Gastroesophageal sphincter (tissue), 4 donors: ENCODE measurements around the gene OR1D5. TPM values are rescaled to one million over a fixed set of nuclear protein-coding genes. Genes with fewer than 3 reads are reported as not detected.

Experiments used
- ATAC-seq: fragments of 150-250 bp; one replicate; pipeline ENCODE4 v1.9.1; 2016; ENCODE audit warnings: mild to moderate bottlenecking, moderate library complexity
- H3K27ac ChIP-seq, 4 donors: fragments of 200-600 bp; sonication (generic) in 3 of 4; 1 replicate in 3 of 4; 2 replicates in 1 of 4; pipeline ENCODE4 v1.5.1; 2016 to 2019
- H3K27me3 ChIP-seq: fragments of 200-600 bp; sonication (generic); one replicate; pipeline ENCODE4 v1.5.1; 2019
- H3K36me3 ChIP-seq, 2 donors: fragments of 200-600 bp; sonication (generic); one replicate each; pipeline ENCODE4 v1.5.1; 2019; ENCODE audit warnings: control low read depth in 1 of 2
- H3K4me1 ChIP-seq, 3 donors: fragments of 200-600 bp; sonication (generic); 1 replicate in 2 of 3; 2 replicates in 1 of 3; pipeline ENCODE4 v1.5.1; 2016 to 2019; ENCODE audit warnings: control low read depth in 2 of 3
- H3K4me3 ChIP-seq, 2 donors: fragments of 200-600 bp; sonication (generic); one replicate each; pipeline ENCODE4 v1.5.1; 2019; ENCODE audit warnings: mild to moderate bottlenecking in 1 of 2, moderate library complexity in 1 of 2
- H3K9me3 ChIP-seq, 3 donors: fragments of 200-600 bp; sonication (generic); one replicate each; pipeline ENCODE4 v1.5.1; 2017 to 2019; ENCODE audit warnings: control low read depth in 2 of 3
- EP300 ChIP-seq: sonication (generic); formaldehyde crosslinking; IDR thresholded peaks from one replicate; pipeline ENCODE4 v1.6.1; 2017; ENCODE audit warnings: antibody characterized with exemption, mild to moderate bottlenecking
- POLR2A ChIP-seq, 2 donors: fragments of 450-650 bp; IDR thresholded peaks; one replicate each; pipeline ENCODE4 v1.6.1; 2017; ENCODE audit warnings: antibody characterized with exemption in 2 of 2, mild to moderate bottlenecking in 2 of 2, moderate library complexity in 1 of 2
- POLR2AphosphoS5 ChIP-seq: sonication (generic); formaldehyde crosslinking; IDR thresholded peaks from one replicate; pipeline ENCODE4 v1.6.1; 2017; ENCODE audit warnings: antibody characterized with exemption
- WGBS, 2 donors: methylation state at CpG; one replicate each; pipeline ENCODE4 v1.1.5; 2018; ENCODE audit warnings: low coverage in 1 of 2; 5-methylcytosine and 5-hydroxymethylcytosine counted together
- total RNA-seq, 4 donors: library from RNA; depleted of rRNA; stranded (reverse); fragments of >200 nt; gene quantifications; one replicate each; pipeline ENCODE4 v1.1.0, GENCODE V29; 2016
- TF ChIP-seq, protein P1 (sequence below), 4 experiments: fragments of 200-600 bp in 2 of 4; fragments of 450-650 bp in 2 of 4; sonication (generic) in 1 of 4; IDR thresholded peaks; one replicate each; pipeline ENCODE4 v1.5.1; 2017 to 2019; ENCODE audit warnings: antibody characterized with exemption in 4 of 4, mild to moderate bottlenecking in 2 of 4, moderate library complexity in 2 of 4

Gene OR1D5
- total RNA-seq, 4 donors from 2014 or later, result not detected

DNA sequence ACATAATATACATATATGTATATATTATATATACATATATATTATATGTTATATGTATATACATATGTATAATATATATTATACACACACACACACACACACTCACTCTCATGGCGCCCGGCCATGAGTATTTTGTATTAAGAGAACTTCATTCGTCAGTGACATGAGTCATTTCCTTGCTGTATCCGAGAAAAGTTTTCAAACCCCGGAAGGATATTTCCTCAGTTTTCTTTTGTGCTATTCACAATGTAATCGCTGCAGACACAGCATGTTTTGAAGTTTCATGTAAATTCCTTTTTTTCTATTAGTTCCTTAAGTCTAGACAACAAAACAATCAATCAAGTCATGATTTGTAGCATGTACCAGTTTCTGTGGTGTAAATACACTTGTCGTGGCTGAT, 33.3 kb downstream of the OR1D5 start:
- Histone ChIP-seq H3K27ac (peak overlapping the region in 1 of 4 donors; percentile 29), H3K36me3 (peaks cover 0 to 55% of the 10 kb centered on the region in 2 donors), H3K4me1 (no peaks in the 10 kb centered on the region), H3K27me3 (no peaks in the 10 kb centered on the region), H3K9me3 (no peaks in the 10 kb centered on the region), H3K4me3 (no peak overlapping the region)
- TF ChIP-seq EP300 (no peak), POLR2AphosphoS5 (no peak), POLR2A (IDR thresholded peaks at IDR 0.05) (no peak)
- TF ChIP-seq, protein P1, sequence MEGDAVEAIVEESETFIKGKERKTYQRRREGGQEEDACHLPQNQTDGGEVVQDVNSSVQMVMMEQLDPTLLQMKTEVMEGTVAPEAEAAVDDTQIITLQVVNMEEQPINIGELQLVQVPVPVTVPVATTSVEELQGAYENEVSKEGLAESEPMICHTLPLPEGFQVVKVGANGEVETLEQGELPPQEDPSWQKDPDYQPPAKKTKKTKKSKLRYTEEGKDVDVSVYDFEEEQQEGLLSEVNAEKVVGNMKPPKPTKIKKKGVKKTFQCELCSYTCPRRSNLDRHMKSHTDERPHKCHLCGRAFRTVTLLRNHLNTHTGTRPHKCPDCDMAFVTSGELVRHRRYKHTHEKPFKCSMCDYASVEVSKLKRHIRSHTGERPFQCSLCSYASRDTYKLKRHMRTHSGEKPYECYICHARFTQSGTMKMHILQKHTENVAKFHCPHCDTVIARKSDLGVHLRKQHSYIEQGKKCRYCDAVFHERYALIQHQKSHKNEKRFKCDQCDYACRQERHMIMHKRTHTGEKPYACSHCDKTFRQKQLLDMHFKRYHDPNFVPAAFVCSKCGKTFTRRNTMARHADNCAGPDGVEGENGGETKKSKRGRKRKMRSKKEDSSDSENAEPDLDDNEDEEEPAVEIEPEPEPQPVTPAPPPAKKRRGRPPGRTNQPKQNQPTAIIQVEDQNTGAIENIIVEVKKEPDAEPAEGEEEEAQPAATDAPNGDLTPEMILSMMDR (IDR thresholded peaks at IDR 0.05), result no peak
- WGBS, 2 donors, result 55 to 63% methylated on average over 7 of the region's 7 CpGs
- no peak for ATAC-seq

GRCh38 chr17:3029213-3029913, 34.0 kb downstream of the OR1D5 start:
- Histone ChIP-seq H3K27me3 (no peaks in the 10 kb centered on the region), H3K36me3 (peaks cover 0 to 55% of the 10 kb centered on the region in 2 donors), H3K4me1 (no peaks in the 10 kb centered on the region), H3K9me3 (no peaks in the 10 kb centered on the region), H3K27ac (no peak overlapping the region), H3K4me3 (no peak overlapping the region)
- WGBS, 2 donors, result 70 to 95% methylated on average over 5 to 9 of the region's 19 CpGs
- TF ChIP-seq POLR2AphosphoS5 (no peak), EP300 (no peak), POLR2A (IDR thresholded peaks at IDR 0.05) (no peak)
- TF ChIP-seq, protein P1 (IDR thresholded peaks at IDR 0.05), result no peak
- ATAC-seq, result no peak

DNA sequence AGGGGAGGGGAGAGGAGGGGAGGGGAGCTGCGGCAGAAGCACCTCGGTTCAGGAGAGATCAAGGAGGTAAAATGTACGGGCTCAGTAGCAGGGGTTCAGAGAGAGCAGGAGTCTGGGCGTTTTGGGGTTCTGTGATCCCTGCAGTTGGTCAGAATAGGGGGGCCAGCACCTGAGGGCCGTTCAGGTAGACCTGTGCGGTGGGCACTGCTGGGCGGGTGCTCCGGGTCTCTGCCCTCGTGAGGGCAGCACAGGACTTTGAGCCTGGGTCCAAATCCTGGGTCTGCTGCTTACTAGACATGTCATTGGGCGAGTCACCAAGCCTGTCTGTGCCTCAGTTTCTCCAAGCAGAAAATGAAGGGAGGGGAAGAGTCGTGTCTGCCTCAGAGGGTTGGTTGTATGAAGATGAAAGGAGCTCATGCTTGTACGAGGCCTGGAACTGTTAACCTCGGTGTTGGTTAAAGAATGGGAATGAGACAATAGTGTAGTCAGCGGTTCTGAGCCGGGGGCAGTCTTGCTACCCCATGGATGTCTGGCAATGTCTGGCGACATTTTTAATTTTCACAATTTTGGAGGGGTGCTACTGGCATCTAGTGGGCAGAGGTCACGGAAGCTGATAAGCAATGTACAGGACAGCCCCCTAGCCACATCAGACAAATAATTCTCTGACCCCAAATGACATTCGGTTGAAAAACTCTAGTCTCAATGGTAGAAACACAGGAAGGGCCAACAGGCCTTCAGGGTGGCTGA, 35.4 kb downstream of the OR1D5 start:
- no peak for ATAC-seq
- Histone ChIP-seq H3K27me3 (no peaks in the 10 kb centered on the region), H3K4me3 (no peak overlapping the region), H3K9me3 (peaks cover 0 to 4% (median 0%) of the 10 kb centered on the region in 3 donors), H3K4me1 (no peaks in the 10 kb centered on the region), H3K27ac (no peak overlapping the region), H3K36me3 (peaks cover 0 to 64% of the 10 kb centered on the region in 2 donors)
- TF ChIP-seq POLR2AphosphoS5 (no peak), POLR2A (IDR thresholded peaks at IDR 0.05) (no peak), EP300 (no peak)
- TF ChIP-seq, protein P1 (IDR thresholded peaks at IDR 0.05), result no peak
- WGBS, 2 donors, result 70 to 77% methylated on average over 8 to 10 of the region's 18 CpGs

DNA sequence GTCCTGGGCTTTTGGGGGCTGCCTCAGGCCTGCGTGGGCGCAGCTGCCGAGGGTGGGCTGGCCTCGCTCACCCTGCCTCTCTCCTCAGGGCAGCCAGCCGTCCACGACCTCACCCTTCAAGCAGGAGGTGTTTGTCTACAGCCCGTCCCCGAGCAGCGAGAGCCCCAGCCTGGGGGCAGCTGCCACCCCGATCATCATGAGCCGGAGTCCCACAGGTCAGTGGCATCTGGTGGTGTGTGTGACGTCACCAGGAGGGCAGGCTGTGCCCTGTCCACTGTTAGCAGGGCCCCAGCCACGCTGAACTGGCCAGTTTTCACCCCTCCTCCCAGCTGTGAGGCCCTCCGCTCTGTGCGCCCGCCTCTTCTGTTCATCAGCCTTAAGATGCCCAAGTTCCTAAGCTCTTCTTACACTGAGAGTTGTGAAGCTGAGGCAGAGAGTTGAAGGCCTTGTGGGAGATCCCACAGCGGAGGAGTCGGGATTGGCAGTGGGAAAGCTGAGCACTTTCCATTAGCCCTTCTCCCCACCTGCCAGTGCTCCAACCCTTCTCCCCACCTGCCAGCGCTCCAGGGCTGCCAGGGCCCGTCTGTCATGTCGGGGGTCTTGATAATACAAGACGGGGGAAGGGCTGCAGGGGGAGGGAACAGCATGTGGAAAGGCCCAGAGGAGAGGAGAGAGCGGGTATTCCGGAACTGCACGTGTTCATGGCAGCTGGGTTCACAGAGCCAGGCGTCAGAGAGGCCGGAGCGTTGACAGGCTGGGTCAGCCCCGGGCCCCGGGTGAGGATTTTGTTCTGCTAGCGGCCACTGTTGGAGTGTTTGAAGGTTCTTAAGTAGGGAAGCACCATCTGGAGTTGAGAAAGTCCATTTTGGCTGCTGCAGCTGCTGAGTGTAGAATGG, 36.3 kb downstream of the OR1D5 start:
- ATAC-seq, result no peak
- H3K27me3 ChIP-seq, result no peaks in the 10 kb centered on the region
- H3K36me3 ChIP-seq, result peaks cover 0 to 72% of the 10 kb centered on the region in 2 donors

More for the DNA sequence above, 36.3 kb downstream of the OR1D5 start:
- Histone ChIP-seq H3K4me3 (no peak overlapping the region), H3K9me3 (peaks cover 0 to 13% (median 0%) of the 10 kb centered on the region in 3 donors), H3K4me1 (no peaks in the 10 kb centered on the region), H3K27ac (no peak overlapping the region)
- 97 to 100% methylated on average over 4 to 5 of the region's 31 CpGs for WGBS, 2 donors
- TF ChIP-seq POLR2A (IDR thresholded peaks at IDR 0.05), result no peak
- TF ChIP-seq EP300, result no peak
- no peak for TF ChIP-seq POLR2AphosphoS5
- TF ChIP-seq, protein P1 (IDR thresholded peaks at IDR 0.05), result no peak
